GM19324 (cell line): ENCODE results near the gene TINAGL1.

ENCODE experiments used
- ATAC-seq: cut with Tn5 transposase; IDR thresholded peaks from one replicate; pipeline ENCODE4 v1.9.1; 2021; ENCODE audit warnings: mild to moderate bottlenecking, moderate library complexity; ENCODE audit not compliant: unreplicated experiment, low FRiP score

TINAGL1 gene

DNA sequence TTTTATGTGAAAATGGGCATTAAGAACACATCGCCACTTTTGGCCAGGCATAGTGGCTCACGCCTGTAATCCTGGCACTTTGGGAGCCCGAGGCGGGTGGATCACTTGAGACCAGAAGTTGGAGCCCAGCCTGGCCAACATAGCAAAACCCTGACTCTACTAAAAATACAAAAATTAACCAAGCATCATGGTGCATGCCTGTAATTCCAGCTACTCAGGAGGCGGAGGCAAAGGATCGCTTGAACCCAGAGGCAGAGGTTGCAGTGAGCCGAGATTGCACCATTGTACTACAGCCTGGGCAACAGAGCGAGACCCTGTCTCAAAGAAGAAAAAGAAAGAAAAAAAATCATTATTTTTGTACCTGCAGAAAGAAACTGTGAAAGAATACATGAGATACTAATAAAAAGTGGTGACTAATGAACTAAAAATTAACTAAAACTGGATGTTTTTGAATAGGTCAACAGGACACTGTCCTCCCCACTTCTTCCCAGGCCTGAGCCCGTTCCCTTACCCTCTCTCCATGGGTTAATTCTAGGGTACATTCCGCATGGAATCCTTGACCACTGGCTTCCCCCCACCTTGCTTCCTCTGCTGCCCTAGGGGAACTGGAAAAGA, 8.3 kb upstream of the TINAGL1 start:
- no peak for ATAC-seq

DNA sequence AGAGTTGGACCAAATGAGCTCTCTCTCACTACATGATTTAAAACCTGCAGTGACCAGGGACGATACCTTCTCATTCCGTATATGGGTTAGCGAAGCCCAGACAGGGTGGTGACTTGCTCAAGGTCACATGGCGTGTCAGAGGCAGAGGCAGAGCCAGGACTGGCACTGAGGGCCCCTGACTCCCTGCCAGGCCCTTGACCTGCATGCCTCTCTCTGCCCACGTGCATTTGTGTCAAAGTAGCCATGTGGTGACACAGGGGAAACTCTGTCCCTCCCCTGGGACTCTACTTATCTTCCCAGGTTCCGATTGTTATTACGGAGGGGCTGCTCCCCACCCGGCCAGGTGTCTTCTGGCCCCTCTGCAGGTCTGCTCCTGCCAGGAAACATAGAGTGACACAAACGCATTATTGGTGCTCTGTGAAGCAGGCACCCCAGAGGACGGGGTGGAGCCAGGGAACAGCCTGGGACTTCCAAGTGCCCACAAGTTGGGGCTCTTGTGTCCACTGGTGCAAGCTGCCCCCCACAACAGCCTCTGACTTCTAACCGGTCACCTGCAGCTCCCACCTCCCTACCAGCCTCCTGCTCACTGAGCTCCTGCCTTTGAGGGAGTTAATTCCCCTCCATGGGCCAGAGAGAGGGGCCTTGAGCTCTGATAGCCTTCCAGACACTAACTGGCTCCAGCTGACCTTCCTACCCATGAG, 7.3 kb upstream of the TINAGL1 start:
- no peak for ATAC-seq

DNA sequence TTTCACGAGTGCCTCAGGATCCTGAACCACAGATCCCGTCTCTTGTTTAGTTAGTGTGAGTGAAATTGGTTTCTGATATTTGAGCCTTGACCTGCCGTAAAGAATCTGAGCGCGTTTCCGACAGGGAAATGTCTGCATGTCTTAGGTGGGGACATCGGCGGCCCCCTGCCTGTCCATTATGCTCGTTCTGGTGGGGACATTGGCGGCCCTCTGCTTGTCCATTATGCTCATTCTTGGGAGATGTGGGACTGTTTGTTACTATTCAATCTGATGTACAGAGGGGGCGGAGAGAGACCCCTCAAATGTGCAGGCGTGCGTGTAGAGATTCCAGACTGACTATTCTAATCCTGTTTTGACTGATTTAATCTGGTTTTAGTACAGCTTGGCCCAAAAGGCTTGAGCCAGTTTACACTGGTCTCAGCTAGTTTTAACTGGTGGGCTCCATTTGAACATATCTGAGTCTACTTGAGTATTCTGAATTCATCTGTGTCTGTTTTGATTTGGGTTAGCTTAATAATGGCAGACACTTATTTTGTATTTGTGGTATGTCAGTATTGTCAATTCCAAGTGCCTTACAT, 6.6 kb upstream of the TINAGL1 start:
- ATAC-seq: no peak

DNA sequence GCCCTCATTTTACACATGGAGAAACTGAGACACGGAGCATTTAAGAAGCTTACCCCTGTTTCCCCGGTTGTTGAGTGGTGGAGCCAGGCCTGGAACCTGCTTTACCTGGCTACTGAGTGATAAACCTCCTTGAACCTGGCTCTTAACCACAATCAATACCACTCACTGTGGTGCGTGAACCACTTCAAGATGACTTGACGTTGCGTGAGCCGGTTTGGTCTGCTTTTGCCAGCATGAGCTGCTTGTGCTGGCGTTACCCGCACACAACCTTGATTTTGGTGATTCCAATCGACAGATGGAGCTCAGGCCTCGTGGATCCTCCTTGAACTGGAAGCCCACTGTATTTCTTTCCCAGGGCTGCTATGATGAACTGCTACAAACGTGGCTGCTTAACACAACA, 6.1 kb upstream of the TINAGL1 start:
- ATAC-seq: no peak

DNA sequence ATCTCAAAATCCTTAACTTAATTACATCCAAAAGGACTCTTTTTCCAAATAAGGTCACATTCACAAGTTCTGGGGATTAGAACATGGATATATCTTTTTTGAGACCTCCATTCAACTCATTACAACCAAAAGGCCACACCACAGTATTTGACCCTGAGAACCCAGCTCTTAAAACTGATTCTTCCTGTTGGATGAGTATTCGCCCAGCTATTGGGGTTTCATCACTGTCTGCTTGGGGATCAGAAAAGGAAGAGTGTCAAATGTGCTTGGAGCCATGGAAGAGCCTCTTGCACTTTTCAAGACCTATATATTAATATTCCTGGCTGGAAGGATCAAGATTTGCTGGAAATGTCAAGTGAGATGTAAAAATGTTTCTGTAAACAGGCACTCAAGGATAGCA, 5.4 kb upstream of the TINAGL1 start:
- no peak for ATAC-seq

DNA sequence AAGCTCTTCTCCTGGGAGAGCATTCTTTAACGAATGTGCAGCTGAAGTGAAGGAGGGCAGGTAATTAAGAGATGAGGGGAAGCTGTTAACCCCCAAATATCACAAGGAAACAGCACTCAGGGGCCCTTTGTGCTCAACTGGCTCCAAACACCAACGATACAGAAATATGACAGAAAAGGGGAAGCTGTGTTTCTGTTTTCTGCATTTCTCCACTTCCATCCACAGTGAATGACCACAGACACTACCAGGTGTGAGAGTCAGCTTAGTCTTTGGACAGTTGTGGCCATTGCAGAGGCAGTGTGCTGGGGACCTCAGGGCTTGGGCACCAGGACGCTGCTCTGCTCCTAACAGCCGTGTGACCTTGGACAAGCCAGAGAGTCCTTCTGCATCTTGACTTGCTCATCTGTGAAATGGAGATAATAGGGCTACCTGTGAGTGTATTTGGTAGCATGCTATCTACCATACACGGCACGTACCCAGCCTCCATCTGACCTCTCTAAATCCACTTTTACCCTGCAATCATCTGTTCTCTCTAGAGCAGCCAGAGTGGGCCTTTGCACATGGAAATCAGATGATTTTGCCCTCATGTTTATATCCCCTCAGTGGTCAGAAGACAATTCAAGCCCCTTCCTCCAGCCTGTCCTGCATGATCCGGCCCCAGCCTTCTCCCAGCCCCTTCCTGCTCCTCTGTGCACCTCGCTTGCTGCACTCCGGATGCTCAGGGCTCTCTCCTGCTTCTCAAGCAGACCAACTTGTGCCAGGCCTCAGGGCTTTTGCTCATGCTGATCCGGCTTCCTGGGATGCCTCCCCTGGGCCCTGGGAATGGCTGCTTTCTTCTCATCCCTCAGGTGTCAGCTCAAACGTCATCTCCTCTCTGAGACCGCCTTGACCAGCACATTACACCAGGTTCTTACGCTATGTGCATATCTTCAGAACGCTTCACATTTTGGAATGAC, 4.7 kb upstream of the TINAGL1 start:
- ATAC-seq: no peak

DNA sequence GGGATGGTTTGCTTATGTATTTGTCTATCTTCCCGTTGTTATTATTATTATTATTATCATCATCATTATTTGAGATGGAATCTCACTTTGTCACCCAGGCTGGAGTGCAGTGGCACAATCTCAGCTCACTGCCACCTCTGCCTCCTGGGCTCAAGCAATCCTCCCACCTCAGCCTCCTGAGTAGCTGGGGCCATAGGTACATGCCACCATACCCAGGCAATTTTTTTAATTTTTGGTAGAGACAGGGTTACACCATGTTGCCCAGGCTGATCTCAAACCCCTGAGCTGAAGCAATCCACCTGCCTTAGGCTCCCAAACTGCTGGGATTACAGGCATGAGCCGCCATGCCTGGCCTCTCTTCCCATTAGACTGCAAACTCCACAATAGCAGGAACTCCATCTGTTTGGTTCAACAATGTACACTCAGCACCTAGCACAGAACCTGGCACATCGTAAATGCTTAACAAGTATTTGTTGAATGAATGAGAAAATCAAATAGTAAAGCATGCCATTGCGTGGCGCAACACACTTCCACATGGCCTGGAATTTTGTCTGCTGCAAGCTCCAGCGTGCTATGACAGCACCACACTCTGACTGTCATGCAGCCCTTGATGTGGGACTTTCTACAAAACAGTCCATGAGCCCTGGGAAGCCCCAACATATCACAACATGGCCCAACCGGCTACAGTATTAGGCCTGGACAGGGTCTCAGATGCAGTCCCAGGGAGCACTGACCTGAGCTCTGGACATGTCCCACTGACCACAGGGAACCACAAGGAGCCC, 3.8 kb upstream of the TINAGL1 start:
- ATAC-seq: no peak

DNA sequence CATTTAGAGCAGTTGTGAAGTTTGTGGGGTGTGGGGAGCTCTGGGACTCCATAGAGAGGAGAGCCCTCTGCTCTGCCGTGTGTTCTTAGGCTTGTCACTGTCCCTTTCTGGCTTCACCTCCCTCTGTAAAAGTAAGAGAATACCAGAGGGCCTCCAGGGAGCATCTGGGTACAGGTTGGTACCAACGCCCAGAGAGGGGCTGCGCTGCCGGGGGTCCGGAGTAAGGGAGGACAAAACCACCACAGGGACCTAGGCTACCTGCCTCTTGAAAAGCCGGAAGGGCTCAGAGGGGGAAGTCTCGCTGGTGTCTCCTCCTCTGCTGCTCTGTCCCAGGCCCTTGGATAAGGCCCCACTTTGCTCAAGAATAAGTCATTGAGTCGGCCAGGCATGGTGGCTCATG, 3.1 kb upstream of the TINAGL1 start:
- no peak for ATAC-seq

DNA sequence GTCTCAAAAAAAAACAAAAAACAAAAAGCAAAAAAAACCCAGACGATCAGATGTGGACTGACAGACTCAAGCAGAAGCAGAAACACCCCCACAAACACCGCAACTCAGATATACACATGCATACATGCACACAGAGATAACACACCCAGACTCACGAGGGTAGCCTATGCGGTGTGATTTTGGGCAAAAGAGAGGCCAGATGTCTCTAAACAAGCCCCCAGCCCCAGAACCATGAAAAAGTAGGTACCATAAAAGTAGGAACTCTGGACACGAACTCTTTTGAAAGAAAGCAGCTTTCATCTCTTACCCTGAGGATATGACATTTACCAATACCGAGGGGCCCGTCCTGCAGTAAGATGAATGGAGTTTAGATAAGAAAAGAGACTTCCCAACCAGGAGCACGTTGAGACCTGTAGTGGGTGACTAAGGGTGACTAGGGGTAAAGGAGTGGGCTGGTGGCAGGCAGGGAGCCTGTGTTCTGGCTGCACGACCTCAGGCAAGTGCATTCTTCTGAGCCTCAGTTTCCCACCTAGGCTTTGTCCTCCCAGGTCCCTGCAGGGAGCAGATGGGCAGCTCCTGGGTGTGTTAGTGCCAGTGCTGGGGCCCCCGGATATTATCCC, 1.5 kb upstream of the TINAGL1 start:
- no peak for ATAC-seq

DNA sequence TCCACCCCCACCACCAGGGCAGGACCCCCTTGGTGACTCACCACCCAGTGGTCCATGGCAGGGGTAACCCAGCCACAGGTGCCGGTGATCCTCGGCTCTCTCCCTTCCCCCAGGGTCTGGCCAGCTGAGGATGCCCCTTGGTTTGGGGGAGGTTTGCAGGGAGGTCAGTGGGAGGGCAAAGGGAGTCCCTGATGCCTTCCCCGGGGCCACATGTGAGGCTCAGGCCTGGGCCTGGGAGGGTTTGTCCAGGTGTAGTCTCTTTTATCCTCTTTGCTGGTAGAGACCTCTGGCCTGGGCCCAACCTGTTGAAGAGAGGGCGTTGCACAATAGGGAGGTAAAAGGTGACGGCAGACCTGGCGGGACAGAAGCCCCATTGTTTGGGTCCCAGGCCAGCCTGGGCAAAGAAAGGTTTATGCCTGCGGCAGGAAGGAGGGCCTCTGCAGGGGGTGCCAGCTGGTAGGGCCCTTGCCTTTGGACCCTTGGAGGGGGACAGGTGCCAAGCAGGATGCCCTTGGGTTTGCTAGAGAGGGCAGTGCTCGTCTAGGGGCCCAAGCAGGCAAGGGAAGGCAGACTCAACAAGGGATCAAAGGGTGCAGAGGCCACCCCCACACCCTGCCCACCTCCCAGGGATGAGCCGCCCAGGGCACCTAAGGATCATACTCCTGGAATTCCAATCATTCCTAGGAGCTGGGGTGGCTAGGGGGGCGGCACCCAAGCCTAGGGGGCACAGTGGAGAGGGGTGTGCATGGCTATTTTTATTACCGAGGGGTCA, 760 bp upstream of the TINAGL1 start:
- no peak for ATAC-seq

DNA sequence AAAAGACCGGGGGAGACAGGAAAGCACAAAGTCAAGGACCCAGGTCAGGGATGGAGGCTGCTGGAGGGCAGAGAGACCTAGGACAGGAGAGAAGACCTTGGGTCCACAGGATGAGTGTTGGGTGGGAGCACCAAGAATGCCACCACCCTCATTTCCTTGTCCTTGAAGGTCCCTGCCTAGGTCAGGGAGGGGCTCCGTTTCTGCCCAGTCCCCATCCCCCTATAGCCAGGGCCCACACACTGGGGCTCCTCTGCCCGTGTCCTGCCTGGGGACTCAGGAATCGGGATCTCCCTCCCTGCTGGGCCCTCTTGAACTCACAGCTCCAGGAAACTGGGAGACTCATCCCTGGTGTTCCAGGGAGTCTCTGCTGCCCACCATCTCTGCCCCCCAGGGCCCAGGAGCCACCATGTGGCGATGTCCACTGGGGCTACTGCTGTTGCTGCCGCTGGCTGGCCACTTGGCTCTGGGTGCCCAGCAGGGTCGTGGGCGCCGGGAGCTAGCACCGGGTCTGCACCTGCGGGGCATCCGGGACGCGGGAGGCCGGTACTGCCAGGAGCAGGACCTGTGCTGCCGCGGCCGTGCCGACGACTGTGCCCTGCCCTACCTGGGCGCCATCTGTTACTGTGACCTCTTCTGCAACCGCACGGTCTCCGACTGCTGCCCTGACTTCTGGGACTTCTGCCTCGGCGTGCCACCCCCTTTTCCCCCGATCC, 584 bp downstream of the TINAGL1 start:
- ATAC-seq: no peak

DNA sequence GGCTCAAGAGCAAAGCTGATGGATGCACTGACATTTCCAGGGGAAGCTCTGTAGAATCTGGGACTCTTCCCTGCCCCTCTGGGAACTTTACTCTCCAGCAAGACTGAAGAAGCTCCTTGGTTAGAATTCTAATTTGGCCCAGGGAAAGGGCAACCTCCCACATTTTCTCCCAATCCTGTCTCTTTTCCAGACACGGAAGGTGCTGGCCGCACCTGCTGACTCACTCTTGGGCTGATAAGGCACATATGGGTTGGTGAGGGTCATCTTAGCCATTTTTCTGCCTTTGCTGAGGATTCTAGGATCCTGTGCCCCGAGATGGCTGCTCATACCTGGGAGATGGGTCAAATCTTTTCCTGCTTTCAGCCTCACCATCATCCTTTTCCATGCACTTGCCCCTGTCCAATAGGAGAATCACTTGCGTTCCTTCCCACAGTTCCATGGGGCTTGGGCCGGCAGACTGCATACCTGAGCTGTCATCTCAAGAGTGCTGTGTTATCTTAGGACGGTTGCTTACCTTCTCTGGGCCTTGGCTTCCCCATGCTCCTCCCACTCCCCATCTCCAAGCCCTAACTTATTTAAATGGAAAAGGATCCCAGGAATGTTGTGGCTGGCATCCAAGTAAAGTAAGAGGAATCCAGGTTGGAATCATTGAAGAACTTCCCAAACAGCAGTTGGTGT, 1.3 kb downstream of the TINAGL1 start:
- ATAC-seq: no peak

DNA sequence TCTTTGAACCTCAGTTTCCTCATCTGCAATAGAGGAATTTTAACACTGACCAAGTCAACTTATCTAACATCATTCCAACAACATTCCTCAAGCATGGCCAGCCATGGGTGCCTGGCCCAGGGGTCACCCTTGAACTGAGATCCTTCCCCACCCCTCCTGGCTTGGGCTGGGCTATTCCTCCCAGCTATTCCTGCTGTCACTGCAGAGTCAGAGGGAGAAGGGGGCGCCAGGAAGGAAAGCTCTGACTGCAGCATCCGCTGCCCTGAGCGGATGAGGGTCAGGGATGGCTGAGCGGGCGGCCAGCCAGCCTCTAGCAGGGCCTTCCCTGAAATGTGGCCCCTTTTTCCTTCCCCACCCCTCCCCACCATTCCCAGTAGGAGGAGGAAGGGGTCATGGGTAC, 3.1 kb downstream of the TINAGL1 start:
- no peak for ATAC-seq

DNA sequence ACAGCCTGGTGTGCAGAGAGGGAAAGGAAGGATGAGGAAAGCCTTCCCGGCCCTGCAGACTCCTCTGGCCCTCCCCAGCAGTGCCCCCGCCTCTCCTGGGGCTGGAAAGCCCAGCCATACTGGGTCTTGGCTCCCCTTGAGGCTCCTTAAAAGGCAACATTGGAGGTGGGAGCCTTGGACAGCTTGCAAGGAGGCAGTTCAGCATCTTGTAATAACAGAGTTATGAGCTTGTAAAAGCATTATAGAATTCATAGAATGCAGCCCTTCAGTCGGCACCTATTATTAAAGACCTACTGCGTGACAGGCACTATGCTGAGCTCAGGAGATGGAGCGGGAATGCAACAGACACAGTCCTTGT, 4.2 kb downstream of the TINAGL1 start:
- ATAC-seq: no peak

DNA sequence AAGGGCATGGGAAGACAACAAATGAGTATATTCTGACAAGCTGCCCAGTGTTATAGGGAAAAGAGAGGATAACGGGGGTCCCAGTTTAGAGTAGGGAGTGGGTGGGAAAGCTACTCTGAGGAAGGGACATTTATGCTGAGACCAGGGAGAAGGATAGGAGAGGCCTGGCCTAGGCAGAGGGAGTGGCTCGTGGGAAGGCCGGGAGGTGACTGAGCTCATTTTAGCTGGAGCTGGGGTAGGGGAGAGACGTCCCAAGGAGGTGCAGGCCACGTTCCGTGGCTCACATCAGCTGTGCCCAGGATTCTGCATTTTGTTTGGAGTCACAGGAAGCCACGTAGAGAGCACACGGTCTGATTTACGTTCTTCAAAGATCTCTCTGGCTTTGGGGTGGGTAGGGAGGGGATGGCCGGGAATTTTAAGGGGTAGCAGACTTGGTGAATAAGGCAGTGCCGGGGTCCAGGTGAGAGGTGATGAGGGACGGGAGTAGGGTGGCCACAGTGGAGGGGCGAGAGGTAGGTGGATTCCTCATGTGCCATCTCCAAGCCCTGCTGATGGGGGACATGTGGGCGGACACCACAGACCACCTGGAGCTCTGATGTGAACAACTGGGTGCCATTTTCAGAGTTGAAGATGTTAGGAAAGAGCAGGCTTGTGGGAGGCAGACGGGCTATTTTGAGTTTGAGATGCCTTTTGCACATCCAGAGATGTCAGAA, 4.7 kb downstream of the TINAGL1 start:
- ATAC-seq: no peak

DNA sequence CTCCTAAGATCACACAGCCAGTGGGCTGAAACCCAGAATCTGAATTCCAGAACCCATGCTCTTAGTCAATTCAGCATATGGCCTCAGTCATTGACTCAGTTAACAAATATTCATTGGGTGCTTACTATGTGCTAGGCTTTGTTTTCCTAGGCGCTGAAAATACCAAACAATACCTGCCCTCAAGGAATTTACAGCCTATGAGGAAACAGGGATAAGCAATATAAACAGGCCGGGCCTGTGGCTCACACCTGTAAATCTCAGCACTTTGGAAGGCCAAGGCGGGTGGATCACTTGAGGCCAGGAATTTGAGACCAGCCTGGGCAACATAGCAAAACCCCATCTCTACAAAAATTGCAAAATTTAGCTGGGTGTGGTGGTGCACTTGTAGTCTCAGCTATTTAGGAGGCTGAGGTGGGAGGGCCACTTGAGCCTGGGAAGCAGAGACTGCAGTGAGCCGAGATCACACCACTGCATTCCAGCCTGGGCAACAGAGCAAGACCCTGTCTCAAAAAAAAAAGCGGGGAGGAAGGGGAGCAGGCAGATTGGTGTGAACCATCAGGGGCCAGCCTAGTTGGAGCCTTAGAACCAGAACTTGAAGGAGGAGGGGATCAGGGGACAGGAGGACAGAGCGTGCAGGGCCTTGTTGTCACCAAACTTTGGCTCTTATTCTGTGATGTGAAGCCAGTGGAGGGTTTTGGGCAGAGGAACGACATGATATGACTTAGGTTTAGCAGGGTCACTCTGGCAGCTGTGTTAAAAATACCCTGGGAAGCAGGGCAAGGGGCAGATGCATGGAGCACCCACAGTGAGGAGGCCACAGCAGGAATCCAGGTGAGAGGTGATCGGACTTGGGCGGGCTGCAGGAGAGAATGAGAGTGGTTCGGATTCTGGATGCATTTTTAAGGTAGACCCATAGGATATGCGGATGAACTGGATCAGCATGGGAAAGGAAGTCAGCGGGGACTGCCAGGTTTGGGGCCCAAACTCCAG, 5.8 kb downstream of the TINAGL1 start:
- ATAC-seq: no peak
